A549 (cell line): ENCODE measurements around the gene GMCL1. TPM values are rescaled to one million over a fixed set of nuclear protein-coding genes. Genes with fewer than 3 reads are reported as not detected.

Source experiments
- ATAC-seq, 2 experiments: fragments of 200-7000 bp in 1 of 2; fragments of >200 bp in 1 of 2; cut with Nextera tagmentation in 1 of 2; cut with Tn5 transposase in 1 of 2; 3 replicates each; pipeline versions ENCODE4 v1.8.0 to v1.9.1; 2018 to 2020; ENCODE audit warnings: mild to moderate bottlenecking in 1 of 2, moderate library complexity in 1 of 2
- CTCF ChIA-PET: fragments of 300-600 bp; sonication (Branson Sonifier 250); formaldehyde crosslinking; extraction: SDS; loops from one replicate; lab custom pipeline; 2021; ENCODE audit warnings: antibody characterized with exemption, inconsistent platforms; lab: Yijun Ruan, JAX
- POLR2A ChIA-PET: fragments of 350-600 bp; formaldehyde crosslinking; extraction: SDS; loops from one replicate; lab custom pipeline; 2021; ENCODE audit warnings: antibody characterized with exemption, inconsistent platforms; lab: Yijun Ruan, JAX
- DNase-seq, 2 experiments: peaks; one replicate each; pipeline versions ENCODE4 v3.0.0 to v3.0.0-alpha.2; 2011 to 2016; ENCODE audit warnings: low read depth in 1 of 2, low spot score in 1 of 2
- FAIRE-seq: peaks from 2 replicates; lab custom pipeline; 2011; peaks lifted over from hg19 to GRCh38; lab: Jason Lieb, UNC
- H3K27ac ChIP-seq, 2 experiments: fragments of >200 bp; sonication (Bioruptor Twin); formaldehyde crosslinking; 3 replicates each; pipeline ENCODE4 v1.5.1; 2016 to 2017
- H3K4me1 ChIP-seq: fragments of >200 bp; sonication (Bioruptor Twin); formaldehyde crosslinking; 3 replicates; pipeline ENCODE4 v1.6.1; 2016
- H3K4me2 ChIP-seq: fragments of >200 bp; sonication (Bioruptor Twin); formaldehyde crosslinking; 3 replicates; pipeline ENCODE4 v1.6.1; 2016
- H3K4me3 ChIP-seq: fragments of >200 bp; sonication (Bioruptor Twin); formaldehyde crosslinking; 3 replicates; pipeline ENCODE4 v1.5.1; 2016
- H3K9me3 ChIP-seq: fragments of >200 bp; sonication (Bioruptor Twin); formaldehyde crosslinking; 3 replicates; pipeline ENCODE4 v1.6.1; 2016
- ATOH8 ChIP-seq: fragments of 250-450 bp; sonication (Bioruptor Pico); IDR thresholded peaks from 2 replicates; pipeline ENCODE4 v1.5.0; 2020; ENCODE audit warnings: low read depth, mild to moderate bottlenecking, moderate library complexity
- BCL3 ChIP-seq: fragments of >200 bp; sonication (Bioruptor Twin); formaldehyde crosslinking; IDR thresholded peaks from 3 replicates; pipeline ENCODE4 v1.6.1; 2016
- BHLHE40 ChIP-seq: IDR thresholded peaks from 2 replicates; pipeline ENCODE4 v1.6.1; 2012; ENCODE audit warnings: low read depth, low read length, inconsistent platforms
- CBX2 ChIP-seq: fragments of 200-600 bp; sonication (generic); IDR thresholded peaks from 2 replicates; pipeline ENCODE4 v1.6.1; 2016; ENCODE audit warnings: low read depth, mild to moderate bottlenecking, borderline replicate concordance
- CEBPB ChIP-seq, 2 experiments: fragments of >200 bp in 1 of 2; sonication (Bioruptor Twin) in 1 of 2; formaldehyde crosslinking in 1 of 2; IDR thresholded peaks; 2 replicates each; pipeline ENCODE4 v1.6.1; 2012 to 2016
- CHD4 ChIP-seq: fragments of 200-600 bp; sonication (generic); IDR thresholded peaks from 2 replicates; pipeline ENCODE4 v1.6.1; 2016; ENCODE audit warnings: antibody characterized with exemption, mild to moderate bottlenecking, borderline replicate concordance
- EHMT2 ChIP-seq: fragments of 200-600 bp; sonication (generic); IDR thresholded peaks from 2 replicates; pipeline ENCODE4 v1.6.1; 2016; ENCODE audit warnings: antibody characterized with exemption, low read depth, mild to moderate bottlenecking, moderate library complexity
- EP300 ChIP-seq, 2 experiments: fragments of >200 bp; sonication (Bioruptor Twin); formaldehyde crosslinking; IDR thresholded peaks; 2 replicates in 1 of 2; 3 replicates in 1 of 2; pipeline ENCODE4 v1.6.1; 2016 to 2017
- FOSB ChIP-seq: fragments of 250-450 bp; sonication (Bioruptor Pico); IDR thresholded peaks from 2 replicates; pipeline ENCODE4 v1.5.0; 2020; ENCODE audit warnings: mild to moderate bottlenecking, moderate library complexity
- FOSL2 ChIP-seq, 2 experiments: fragments of 450-650 bp in 1 of 2; fragments of >200 bp in 1 of 2; sonication (Bioruptor Twin) in 1 of 2; formaldehyde crosslinking; IDR thresholded peaks; 2 replicates each; pipeline versions ENCODE4 v1.5.0 to v1.6.1; 2016 to 2020; ENCODE audit warnings: mild to moderate bottlenecking in 1 of 2, moderate library complexity in 1 of 2
- FOXS1 ChIP-seq: fragments of 250-450 bp; sonication (Bioruptor Pico); IDR thresholded peaks from 2 replicates; pipeline ENCODE4 v1.5.0; 2020; ENCODE audit warnings: mild to moderate bottlenecking, moderate library complexity
- GATA3 ChIP-seq: IDR thresholded peaks from 2 replicates; pipeline ENCODE4 v1.6.1; 2012; ENCODE audit warnings: borderline replicate concordance
- HEYL ChIP-seq: fragments of 250-450 bp; sonication (Bioruptor Pico); IDR thresholded peaks from 2 replicates; pipeline ENCODE4 v1.8.0; 2021; ENCODE audit warnings: mild to moderate bottlenecking, moderate library complexity
- HMGXB4 ChIP-seq: fragments of 250-450 bp; sonication (Bioruptor Pico); IDR thresholded peaks from 2 replicates; pipeline ENCODE4 v1.5.0; 2021; ENCODE audit warnings: mild to moderate bottlenecking, moderate library complexity, borderline replicate concordance
- HOXA7 ChIP-seq: fragments of 250-450 bp; sonication (Bioruptor Pico); IDR thresholded peaks from 2 replicates; pipeline ENCODE4 v1.5.0; 2020; ENCODE audit warnings: mild to moderate bottlenecking, moderate library complexity
- HOXB5 ChIP-seq: fragments of 250-450 bp; sonication (Bioruptor Pico); IDR thresholded peaks from 2 replicates; pipeline ENCODE4 v1.5.0; 2020; ENCODE audit warnings: mild to moderate bottlenecking, moderate library complexity
- JUN ChIP-seq, 2 experiments: fragments of >200 bp; sonication (Bioruptor Twin); formaldehyde crosslinking; IDR thresholded peaks; 2 replicates in 1 of 2; 3 replicates in 1 of 2; pipeline ENCODE4 v1.6.1; 2016 to 2017
- JUNB ChIP-seq: fragments of >200 bp; sonication (Bioruptor Twin); formaldehyde crosslinking; IDR thresholded peaks from 2 replicates; pipeline ENCODE4 v1.6.1; 2016
- KDM5A ChIP-seq: fragments of 200-600 bp; sonication (generic); IDR thresholded peaks from 2 replicates; pipeline ENCODE4 v1.6.1; 2016; ENCODE audit warnings: antibody characterized with exemption, mild to moderate bottlenecking
- MAFK ChIP-seq: fragments of 450-650 bp; IDR thresholded peaks from 2 replicates; pipeline ENCODE4 v1.6.1; 2014; ENCODE audit not compliant: partially characterized antibody
- MYC ChIP-seq: IDR thresholded peaks from 2 replicates; pipeline ENCODE4 v1.6.1; 2012; ENCODE audit warnings: mild to moderate bottlenecking, inconsistent platforms, low read length, improper control_type of control experiment, borderline replicate concordance
- NFE2L2 ChIP-seq: fragments of 150-350 bp; conservative IDR thresholded peaks from 2 replicates; pipeline ENCODE4 v1.6.1; 2014; ENCODE audit warnings: low read length
- NPAS2 ChIP-seq: fragments of 250-450 bp; sonication (Bioruptor Pico); IDR thresholded peaks from 2 replicates; pipeline ENCODE4 v1.8.0; 2022; ENCODE audit warnings: mild to moderate bottlenecking, moderate library complexity, borderline replicate concordance
- RAD21 ChIP-seq, 2 experiments: fragments of >200 bp in 1 of 2; sonication (Bioruptor Twin) in 1 of 2; formaldehyde crosslinking in 1 of 2; IDR thresholded peaks in 1 of 2; conservative IDR thresholded peaks in 1 of 2; 2 replicates in 1 of 2; 3 replicates in 1 of 2; pipeline ENCODE4 v1.6.1; 2012 to 2018; ENCODE audit warnings: inconsistent platforms in 1 of 2
- RARB ChIP-seq: fragments of 250-450 bp; sonication (Bioruptor Pico); IDR thresholded peaks from 2 replicates; pipeline ENCODE4 v1.8.0; 2021; ENCODE audit warnings: mild to moderate bottlenecking, moderate library complexity
- RCOR1 ChIP-seq: fragments of 150-350 bp; IDR thresholded peaks from 2 replicates; pipeline ENCODE4 v1.6.1; 2014; ENCODE audit warnings: antibody characterized with exemption, low read length, low read depth
- SMC3 ChIP-seq: fragments of >200 bp; sonication (Bioruptor Twin); formaldehyde crosslinking; IDR thresholded peaks from 3 replicates; pipeline ENCODE4 v1.6.1; 2018; ENCODE audit warnings: inconsistent platforms
- SREBF2 ChIP-seq: fragments of 450-650 bp; IDR thresholded peaks from 2 replicates; pipeline ENCODE4 v1.6.1; 2014; ENCODE audit warnings: mild to moderate bottlenecking, moderate library complexity
- USF2 ChIP-seq: fragments of 450-650 bp; IDR thresholded peaks from 2 replicates; pipeline ENCODE4 v1.6.1; 2014; ENCODE audit warnings: antibody characterized with exemption
- ZC3H11A ChIP-seq: fragments of 450-650 bp; IDR thresholded peaks from 2 replicates; pipeline ENCODE4 v1.6.1; 2014; ENCODE audit warnings: antibody characterized with exemption, mild to moderate bottlenecking
- ZFP36 ChIP-seq: fragments of 450-650 bp; IDR thresholded peaks from 2 replicates; pipeline ENCODE4 v1.6.1; 2014; ENCODE audit warnings: borderline replicate concordance; ENCODE audit not compliant: partially characterized antibody
- ZNF302 ChIP-seq: fragments of 250-450 bp; sonication (Bioruptor Pico); IDR thresholded peaks from 2 replicates; pipeline ENCODE4 v1.9.0; 2021; ENCODE audit warnings: inconsistent platforms, mild to moderate bottlenecking, moderate library complexity
- WGBS: methylation state at CpG from one replicate; pipeline ENCODE4 v1.1.6; 2017; ENCODE audit errors: missing lambda C conversion rate; 5-methylcytosine and 5-hydroxymethylcytosine counted together
- polyA plus RNA-seq, 4 experiments: library from polyadenylated mRNA; depleted of rRNA in 3 of 4; stranded (reverse); fragments of >200 nt; fragmentation: RNase III in 1 of 4; extraction: RNeasy Plus Mini Kit Qiagen cat#74134 plus additional on column Dnase treatment in 1 of 4; gene quantifications; 2 replicates in 3 of 4; 3 replicates in 1 of 4; pipeline ENCODE4 v1.2.3, GENCODE V29; 2011 to 2017

Gene GMCL1
- polyA plus RNA-seq, 2 of the 4 experiments (the other 2 are of a cell fraction): 16.6 to 21.1 TPM

- Histone ChIP-seq H3K4me3 (no peak overlapping the region; the same call in 2 of the 3 replicates), H3K9me3 (no peaks in the 10 kb centered on the region), H3K4me2 (peak overlapping the region; percentile 75)
- FAIRE-seq (no peak), DNase-seq (peak in 1 of 2 experiments; percentile 45), ATAC-seq (peak; percentile 9 to 13; a peak in 3 of 6 replicates)
- POLR2A ChIA-PET: interaction anchor here (0.8 to 1.6 kb wide), 2 partner anchors 40 to 134 kb away, joined by 3 to 18 read pairs; partner anchors contain the start of gene ANXA4
- 36% methylated on average over 5 of the region's 5 CpGs for WGBS
- TF ChIP-seq FOXS1: no peak
- TF ChIP-seq HOXB5 (CRISPR knock-in tag): no peak
- no peak for TF ChIP-seq BCL3
- TF ChIP-seq EP300 (IDR thresholded peaks at IDR 0.05): no peak
- TF ChIP-seq HMGXB4 (CRISPR knock-in tag): no peak
- TF ChIP-seq RCOR1: no peak
- no peak for TF ChIP-seq BHLHE40
- no peak for TF ChIP-seq RAD21 (conservative IDR thresholded peaks at IDR 0.05 in 1 of 2, IDR thresholded peaks at IDR 0.05 in 1 of 2)
- no peak for TF ChIP-seq RARB (CRISPR knock-in tag)
- TF ChIP-seq CHD4: no peak
- TF ChIP-seq EHMT2: no peak
- TF ChIP-seq NFE2L2: no peak
- no peak for TF ChIP-seq JUN (IDR thresholded peaks at IDR 0.05)
- TF ChIP-seq USF2: no peak
- TF ChIP-seq, all 56 proteins: peak for 0
- CTCF ChIA-PET: interaction anchor here (0.9 to 5.2 kb wide), 4 partner anchors 23 to 56 kb away, joined by 3 to 35 read pairs (median 8); no protein-coding TSS in a partner anchor
- peaks cover 91% of the 10 kb centered on the region for H3K4me1 ChIP-seq
- H3K27ac ChIP-seq: peak overlapping the region; percentile 90 to 93
Measured at GRCh38 chr2:69780921-69781320, 48.5 kb upstream of the GMCL1 start.

- Histone ChIP-seq H3K4me1 (peaks cover 91% of the 10 kb centered on the region), H3K9me3 (no peaks in the 10 kb centered on the region), H3K4me3 (peak overlapping the region; percentile 7; the same call in 1 of the 3 replicates), H3K4me2 (peak overlapping the region; percentile 75), H3K27ac (peak overlapping the region; percentile 90 to 93)
- WGBS: 5% methylated on average over 5 of the region's 5 CpGs
- FAIRE-seq: peak; percentile 98
- DNase-seq: peak; percentile 67 to 91
- ChIA-PET CTCF (interaction anchor here (0.5 to 5.2 kb wide), 8 partner anchors 21 to 410 kb away, joined by 3 to 35 read pairs (median 4); no protein-coding TSS in a partner anchor), POLR2A (interaction anchor here (0.8 to 1.6 kb wide), 2 partner anchors 41 to 133 kb away, joined by 3 to 18 read pairs; partner anchors contain the start of gene ANXA4)
- ATAC-seq: peak; percentile 58 to 65
- TF ChIP-seq HOXA7 (CRISPR knock-in tag): no peak
- TF ChIP-seq NPAS2: no peak
- TF ChIP-seq ZFP36: no peak
- TF ChIP-seq CBX2: no peak
- TF ChIP-seq FOSB (CRISPR knock-in tag): no peak
- TF ChIP-seq MAFK: peak; percentile 74
- TF ChIP-seq SMC3: peak; percentile 55
- peak; percentile 95 for TF ChIP-seq JUNB
- TF ChIP-seq GATA3: peak; percentile 99
- 0 out of 2 replicates have a peak, but pooled peaks have one; percentile 22 for TF ChIP-seq ATOH8 (CRISPR knock-in tag)
- peak; percentile 96 to 98 for TF ChIP-seq EP300 (IDR thresholded peaks at IDR 0.05)
- peak; percentile 51 for TF ChIP-seq FOSL2 (IDR thresholded peaks at IDR 0.05)
- peak; percentile 61 for TF ChIP-seq FOSL2 (CRISPR knock-in tag; IDR thresholded peaks at IDR 0.05)
- no peak for TF ChIP-seq RCOR1
- TF ChIP-seq HEYL (CRISPR knock-in tag): no peak
- no peak for TF ChIP-seq MYC
- no peak for TF ChIP-seq ZC3H11A
- peak; percentile 85 for TF ChIP-seq RARB (CRISPR knock-in tag)
- TF ChIP-seq KDM5A: no peak
- no peak for TF ChIP-seq SREBF2
- TF ChIP-seq CEBPB (IDR thresholded peaks at IDR 0.05): peak; percentile 98 to 99
- TF ChIP-seq ZNF302 (CRISPR knock-in tag): no peak
Measured at GRCh38 chr2:69781321-69782248, 47.9 kb upstream of the GMCL1 start.
